UCSD-AML1 (cell line): ENCODE measurements around the gene ANK2.

Experiments
- DNase-seq: peaks from one replicate; lab custom pipeline; 2025; ENCODE audit not compliant: unreplicated experiment; lab: John Stamatoyannopoulos, UW

Gene ANK2

DNA sequence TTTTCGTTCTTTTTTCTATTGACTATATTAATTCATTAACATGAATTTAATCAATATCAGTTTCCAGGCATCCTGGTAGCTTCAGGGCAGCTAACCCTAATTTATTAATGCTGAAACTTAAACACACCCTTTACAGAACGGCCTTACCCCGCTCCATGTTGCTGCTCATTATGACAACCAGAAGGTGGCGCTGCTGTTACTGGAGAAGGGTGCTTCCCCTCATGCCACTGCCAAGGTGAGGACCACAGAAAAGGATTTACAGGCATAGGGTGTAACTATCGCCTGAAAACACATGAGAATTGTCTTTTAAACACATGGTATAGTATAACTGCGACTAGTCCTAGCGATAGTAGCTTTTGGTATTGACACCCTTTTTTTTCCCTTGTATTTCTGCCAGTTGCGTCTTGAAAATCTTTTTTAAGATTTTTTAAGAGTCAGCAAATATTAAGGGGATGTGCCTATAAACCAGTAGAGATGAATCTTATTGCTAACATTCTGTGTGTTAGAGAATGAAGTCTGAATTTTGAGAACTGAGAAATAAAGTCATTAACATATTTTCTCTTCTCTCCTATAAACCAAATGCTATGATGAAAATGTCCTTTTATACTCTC lies 229.0 kb downstream of the ANK2 start:
- DNase-seq = peak; percentile 29

DNA sequence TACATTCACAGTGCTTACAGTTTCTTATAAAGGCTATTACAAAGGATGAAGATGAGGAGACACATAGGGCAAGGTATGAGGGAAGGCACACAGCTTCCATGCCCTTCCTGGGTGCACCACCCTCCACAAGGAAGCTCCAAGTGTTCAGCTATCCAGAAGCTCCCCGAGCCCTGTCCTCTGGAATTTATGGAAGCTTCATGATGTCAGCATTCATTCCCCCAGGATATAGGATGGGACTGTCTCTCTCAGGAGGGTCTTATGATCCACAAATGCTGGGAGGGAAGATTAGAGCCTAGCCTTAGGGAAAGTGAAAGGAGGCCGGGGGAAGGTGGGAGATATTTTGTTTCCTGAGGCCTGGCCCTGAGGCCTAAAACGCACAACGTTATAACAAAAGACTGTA lies 236.0 kb downstream of the ANK2 start:
- DNase-seq = no peak

DNA sequence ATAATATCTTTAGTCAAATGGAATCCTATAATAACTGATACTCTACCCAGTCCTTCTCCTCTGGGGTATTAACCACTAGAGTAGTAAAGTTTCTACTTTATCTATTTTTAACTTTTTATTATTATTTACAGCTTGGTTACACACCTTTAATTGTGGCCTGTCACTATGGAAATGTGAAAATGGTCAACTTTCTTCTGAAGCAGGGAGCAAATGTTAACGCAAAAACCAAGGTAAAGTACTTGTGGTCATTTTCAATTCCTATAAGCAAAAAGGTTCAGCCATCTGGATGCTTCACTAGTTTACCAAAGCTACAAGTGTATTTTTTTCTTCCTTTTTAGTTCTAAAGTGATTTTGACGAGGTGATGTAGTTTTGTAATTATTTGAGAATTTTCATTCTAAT lies 238.8 kb downstream of the ANK2 start:
- DNase-seq = no peak

DNA sequence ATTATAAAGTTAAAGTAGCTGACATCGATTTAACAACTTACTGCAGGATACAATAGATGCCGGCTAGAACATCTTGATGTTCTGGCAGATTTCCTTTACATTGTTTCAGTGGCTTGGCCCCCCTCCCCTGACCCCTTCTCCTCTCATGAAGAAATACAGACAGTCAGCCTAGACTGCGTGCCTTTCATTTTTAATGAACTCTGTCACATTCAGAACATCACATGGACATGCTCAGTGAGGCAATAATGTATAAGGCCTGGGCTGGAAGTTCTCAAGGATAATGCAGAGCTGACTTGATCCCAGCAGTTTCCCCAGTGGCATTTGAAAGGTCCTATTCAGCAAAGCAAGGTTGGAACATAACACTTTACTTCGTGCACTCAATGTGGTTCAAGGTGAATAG lies 239.2 kb downstream of the ANK2 start:
- DNase-seq = no peak

DNA sequence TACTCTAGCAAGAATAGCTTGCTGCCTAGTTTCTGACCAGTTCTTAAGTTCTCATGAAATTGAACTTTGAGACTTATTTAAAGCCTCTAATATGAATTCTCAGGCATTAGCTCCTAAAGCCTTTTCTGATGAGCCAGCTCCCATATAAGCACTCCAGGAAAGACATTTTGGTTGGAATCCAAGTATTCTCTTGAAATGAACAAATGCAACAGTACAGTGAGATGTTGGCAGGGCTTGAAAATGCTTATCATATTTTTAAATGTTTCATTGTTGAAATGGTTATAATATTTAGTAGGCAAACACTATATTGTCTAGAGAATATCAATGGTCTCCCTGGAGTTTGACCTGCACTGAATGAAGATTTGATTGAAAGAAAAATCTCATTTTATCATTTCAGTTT lies 240.3 kb downstream of the ANK2 start:
- DNase-seq = no peak

DNA sequence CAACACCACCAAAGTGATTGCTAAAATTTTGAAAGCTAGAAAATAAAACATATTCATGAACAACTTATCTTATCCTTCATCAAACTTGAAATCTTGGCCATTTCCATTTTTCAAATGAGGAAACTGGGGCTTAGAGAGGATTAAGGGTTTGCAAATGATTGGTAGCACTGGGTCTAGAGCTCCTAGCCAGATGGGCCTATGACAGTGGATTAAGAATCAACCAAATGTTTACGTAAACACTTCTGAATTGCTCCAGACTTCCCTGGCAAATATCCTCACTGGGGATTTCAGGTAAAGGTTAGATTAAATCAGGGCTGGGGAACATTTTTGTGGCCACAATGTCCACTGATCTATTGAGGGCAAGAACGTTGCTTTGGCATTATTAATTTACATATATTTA lies 241.2 kb downstream of the ANK2 start:
- no peak for DNase-seq

DNA sequence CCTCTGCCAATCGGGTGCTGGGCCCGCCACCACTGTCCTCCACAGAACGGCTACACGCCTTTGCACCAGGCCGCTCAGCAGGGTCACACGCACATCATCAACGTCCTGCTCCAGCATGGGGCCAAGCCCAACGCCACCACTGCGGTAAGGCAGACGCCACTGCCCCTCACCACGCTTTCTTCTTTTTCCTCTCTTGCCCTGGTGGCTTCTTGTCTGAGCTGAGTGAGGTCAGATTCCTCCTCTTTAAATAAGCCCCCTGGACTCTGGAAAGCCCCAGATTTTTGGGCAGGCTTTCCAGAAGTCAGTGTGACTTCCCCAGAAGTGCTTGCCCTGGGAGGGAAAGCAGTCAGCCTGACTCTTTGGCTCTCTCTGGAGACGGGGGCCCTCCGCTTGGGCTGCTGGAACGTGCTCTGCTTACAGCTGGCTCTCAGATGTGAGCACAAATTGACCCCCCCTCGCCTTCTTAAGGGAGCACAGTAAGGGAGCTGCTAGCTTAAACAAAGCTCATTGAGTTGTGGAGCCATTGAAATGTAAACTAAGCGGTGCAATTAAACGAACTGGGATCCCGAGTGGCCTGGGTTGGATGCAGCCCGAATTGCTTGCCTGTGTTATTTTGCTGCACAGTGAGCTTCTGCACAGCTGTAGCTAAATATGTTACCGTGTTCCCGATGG lies 243.1 kb downstream of the ANK2 start:
- no peak for DNase-seq

DNA sequence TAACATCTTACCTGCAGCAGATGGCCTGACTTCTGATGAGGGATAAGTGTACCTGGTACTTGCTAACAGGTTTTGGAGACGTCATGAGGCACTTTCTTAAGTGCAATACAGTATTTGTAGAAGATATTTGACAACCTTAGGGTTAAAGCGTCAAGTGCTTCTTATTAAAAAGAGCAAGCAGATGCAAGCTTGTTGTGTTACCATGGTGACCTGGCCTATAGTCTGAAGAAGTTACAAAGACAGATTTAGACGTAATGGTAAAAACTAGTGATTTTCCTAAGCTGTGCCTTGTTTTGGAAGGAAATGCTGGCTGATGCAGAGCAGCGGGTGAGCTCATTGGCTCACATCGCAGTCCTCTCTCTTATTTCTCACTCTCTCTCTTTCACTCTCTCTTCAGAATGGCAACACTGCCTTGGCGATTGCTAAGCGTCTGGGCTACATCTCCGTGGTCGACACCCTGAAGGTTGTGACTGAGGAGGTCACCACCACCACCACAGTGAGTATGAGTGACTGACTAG lies 243.6 kb downstream of the ANK2 start:
- no peak for DNase-seq

DNA sequence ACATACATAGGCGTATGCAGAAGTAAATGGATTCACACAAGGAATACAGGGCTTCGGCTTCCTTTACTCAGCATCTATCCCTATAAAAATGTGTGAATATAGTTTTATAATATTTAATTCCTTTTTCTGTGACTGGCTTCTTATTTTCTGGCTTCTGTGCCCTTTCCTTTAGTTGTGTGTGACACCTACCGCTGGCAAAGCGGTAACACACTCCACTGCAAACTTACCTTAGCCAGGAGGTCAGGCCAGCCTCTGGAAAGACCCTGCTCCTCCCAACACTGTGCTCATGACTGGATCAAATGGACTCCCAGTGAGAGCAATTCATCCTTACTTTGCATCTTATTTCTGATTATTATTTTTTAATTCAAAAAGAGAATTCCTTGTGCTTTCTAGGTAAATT lies 244.2 kb downstream of the ANK2 start:
- DNase-seq = no peak

DNA sequence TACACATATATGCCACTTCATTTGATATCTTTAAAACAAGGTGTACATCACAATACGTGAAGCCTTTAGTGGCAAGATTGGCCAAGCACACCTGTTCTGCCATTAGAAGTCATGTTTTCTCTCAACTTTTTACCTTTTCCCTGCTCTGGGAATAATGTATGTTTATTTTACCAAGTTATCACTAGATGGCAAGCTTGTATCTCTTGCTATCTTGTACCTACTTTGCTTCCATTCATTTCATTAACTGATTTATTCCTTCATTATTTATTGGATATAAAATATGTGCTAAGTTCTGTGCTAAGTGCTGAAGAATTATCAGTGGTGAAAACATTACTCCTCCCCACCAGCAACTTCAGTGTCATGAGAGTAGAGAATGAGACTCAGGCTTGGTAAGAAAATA lies 245.5 kb downstream of the ANK2 start:
- DNase-seq = no peak

DNA sequence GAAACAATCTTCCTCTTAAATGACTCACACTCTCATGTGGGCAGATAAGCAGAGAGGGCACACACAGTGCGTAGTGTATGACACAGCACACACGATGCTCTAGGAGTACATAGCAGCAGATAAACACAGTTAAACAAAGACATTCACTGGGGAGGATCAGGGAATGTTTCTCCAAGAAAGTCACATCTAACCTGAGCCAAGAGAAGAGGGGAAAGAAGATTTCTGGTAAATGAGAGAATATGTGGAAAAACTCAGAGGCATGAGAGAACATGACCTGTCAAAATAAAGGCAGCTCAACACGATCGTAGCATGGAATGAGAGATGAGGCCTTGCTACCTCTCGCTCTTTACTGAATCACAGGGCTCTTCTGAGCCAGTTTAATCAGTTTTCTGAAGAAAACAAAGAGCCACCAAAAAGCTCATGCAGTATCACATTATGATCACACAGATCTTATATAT lies 251.0 kb downstream of the ANK2 start:
- DNase-seq = no peak

DNA sequence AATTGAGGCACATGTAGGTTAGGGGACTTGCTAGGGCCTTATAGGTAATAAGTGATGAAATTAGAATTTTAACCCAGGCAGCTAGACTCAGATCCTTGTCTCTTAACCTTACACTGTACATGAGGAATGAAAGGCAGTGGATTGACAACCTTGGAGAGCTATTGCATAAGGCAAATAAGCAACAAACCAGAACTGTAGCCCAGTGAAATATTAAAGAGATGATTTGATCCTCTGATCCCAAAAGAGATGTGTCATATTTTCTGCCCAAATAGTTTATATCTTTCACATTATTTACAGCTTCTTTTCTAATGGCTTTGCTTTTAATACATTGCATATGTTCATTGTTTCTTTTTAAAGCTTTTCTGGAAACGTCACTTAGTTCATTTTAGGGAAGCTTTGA lies 252.6 kb downstream of the ANK2 start:
- no peak for DNase-seq

DNA sequence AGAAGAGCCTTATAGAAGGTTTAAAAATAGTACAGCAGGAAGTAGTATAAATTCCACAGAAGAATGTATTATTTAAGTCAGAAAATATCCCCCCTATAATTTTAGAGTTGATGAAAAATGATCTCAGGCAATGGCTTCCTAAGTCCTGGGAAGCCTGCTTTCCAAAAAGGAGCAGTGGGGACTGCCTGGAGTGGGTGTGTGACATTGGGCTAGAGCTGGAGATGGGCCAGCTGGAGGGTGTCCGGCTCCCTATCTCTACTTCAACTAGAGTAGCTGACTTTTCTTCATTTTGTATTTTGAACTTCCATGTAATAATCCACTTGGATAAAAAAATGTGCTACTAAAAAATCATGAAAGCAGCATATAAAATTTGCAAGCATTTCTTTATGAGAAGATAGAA lies 253.9 kb downstream of the ANK2 start:
- DNase-seq = no peak

DNA sequence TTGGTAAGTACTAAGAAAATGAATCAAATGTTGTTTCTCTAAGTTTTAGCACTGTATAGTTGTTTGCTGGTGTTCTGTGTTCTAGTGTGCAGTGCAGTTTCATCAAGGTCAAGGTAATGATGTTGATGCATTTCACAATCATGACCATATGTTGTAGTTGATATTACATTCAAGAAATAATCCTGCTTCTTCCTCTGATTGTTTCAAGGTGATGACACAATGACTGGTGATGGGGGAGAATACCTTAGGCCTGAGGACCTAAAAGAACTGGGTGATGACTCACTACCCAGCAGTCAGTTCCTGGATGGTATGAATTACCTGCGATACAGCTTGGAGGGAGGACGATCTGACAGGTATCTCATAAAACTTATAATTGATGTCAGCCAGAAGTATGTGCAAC lies 261.6 kb downstream of the ANK2 start:
- DNase-seq = no peak

DNA sequence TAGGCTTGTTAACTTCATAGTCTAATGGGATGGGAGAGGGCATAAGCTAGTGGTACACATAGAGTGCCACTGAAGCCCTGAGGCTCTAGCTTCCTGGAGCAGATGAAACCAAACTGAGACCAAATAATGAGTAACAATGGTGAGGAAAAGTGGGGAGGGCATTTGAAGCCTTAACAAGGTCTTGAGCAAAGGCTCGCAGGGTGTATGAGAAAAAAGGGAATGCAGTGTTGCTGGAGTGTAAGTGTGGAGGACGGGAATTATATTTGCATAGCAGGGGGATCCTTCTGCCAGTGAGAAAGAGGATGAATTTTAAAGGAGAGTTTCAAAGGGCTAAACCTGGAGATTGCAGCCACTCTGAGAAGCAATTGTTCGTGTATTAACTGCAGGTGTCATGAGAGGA lies 263.1 kb downstream of the ANK2 start:
- DNase-seq = no peak

DNA sequence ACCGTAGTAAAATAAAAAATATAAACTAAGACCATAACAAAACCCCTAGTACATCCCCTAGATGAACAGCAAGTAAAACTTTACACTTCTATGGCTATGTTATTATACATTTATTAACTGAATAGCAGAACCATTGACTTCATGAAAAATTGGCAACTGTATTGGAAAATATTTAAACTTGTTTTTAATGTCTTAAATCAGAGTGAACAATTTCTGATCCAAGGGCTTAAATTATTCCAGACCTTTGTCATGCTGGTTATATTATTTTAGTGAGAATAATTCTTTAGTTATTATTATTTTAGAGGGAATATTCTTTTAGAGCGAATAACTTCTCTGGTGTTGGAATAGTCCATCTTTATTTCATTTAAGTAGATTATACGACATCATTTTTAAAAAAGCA lies 265.0 kb downstream of the ANK2 start:
- DNase-seq = no peak

DNA sequence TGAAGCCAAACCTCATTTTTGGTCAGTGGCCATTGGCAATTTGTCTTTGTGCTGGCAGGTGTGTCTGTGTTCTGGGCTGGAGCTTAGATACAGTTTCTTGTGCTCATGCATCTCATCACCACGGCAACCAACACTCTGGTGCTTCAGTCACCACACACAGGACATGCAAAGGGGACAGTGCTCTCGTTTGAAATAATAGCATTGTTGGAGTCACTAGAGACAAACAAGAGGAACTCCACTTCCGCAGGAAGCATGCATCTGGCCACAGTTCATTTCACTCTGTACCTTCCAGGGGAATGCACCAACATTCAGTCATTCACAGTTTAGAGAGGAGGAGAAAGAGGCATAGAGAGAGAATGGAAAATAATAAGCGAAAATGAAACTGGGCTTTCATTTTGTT lies 267.4 kb downstream of the ANK2 start:
- no peak for DNase-seq

DNA sequence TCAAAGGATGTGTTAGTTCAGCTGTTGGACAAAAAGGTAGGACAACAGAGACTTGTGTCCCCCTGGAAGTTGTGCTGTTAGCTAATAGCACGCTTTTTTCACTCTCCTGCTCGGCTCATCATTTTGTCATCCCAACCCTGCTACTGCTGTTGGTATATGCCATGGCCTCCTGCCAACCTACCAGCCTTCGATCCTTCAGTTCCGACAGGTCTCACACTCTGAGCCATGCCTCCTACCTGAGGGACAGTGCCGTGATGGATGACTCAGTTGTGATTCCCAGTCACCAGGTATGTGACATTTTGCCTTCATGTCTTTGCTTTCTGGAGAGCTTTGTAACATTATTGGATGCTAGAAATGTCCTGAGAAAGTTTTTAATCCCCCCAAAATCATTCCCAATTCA lies 268.1 kb downstream of the ANK2 start:
- no peak for DNase-seq

DNA sequence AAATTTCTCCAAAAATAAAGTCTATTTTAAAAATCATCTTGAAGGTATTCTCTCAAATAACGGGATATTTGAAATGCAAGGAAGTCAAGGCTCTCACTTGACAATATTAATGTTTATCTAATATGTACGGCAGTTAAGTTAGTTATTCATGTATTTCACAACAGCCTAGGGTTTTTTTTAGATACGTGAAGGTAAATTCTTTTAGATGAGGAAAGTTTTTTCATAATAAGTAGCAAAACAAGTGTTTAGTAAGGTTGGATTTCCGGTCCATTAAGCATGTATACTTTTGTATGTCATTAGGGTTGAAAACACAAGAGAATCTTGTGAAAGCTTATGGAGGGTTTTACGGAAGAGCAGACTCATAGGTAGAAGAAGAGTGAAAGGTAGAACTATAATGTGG lies 273.3 kb downstream of the ANK2 start:
- no peak for DNase-seq

DNA sequence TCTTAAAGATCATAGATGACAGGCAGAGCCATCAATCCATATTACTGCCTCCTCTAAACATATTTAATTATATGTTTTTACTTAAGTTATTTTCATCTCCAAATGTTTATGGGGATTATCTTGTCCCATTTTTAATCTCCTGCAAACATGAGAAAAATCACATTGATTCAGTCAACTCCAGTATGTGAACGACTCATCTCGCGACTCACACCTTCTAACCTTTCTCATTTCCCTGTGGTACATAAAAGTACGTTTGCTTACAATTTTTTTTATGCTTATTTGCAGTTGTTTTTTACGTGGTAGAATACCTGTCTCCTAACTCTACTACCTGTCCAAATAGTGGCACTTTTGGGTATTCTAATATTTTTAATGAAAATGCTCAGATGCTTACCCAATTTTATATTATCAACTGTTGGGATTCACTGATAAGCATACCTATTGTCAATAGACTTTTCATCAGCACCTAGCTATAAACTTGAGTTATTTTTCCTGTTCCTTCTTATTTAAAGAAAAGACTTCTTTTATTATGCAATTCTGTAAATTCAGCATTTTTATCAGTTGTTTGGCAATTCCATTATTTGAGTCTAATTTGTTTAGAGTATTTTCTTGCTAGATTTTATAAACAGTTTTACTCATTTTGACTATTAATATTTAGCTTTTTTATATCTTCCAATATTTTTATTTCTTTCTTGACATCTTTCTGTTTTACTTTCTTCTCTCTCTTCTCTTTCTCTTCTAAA lies 276.6 kb downstream of the ANK2 start:
- no peak for DNase-seq

DNA sequence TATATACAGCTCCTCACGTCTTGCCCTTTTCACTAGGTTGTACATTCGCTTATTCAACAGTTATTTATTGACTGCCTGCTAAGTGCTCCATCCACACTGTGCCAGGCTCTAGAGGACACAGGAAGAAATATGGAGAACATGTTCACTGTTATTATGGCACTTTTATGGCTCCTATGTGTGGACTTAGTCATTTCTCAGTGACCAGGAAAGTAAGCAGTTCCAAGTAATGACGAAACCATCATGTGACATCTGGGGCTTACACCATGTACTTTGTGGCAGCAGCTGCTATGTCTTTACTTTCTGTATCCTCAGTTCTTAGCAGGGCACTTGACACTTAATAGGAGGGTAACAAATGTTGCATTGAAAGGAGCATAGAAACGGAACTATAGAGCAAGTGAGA lies 278.0 kb downstream of the ANK2 start:
- DNase-seq = no peak

DNA sequence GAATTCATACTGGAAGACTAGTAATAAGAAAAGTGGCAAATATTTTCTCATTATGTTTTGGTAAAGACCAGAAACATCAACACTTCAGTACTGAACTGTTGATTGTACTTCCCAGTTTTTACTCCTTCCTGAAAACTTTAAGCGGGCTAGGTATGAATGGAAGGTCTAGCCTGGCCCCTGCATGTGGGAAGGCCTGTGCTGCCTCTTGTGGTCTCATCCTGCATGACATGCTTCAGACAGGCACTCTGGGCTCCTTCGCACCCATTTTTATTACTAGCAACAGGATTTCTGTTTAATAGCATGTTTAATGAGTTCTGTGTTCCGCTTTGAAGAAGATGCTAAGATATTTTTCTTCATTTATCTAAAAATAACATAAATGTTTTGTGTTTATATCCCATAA lies 279.1 kb downstream of the ANK2 start:
- DNase-seq = no peak
